ENCODE results near the gene CSMD2. TPM values are rescaled to one million over a fixed set of nuclear protein-coding genes. Genes with fewer than 3 reads are reported as not detected.

The CSMD2 gene
- total RNA-seq, 1 donor from 2014 or later, result 2.1 TPM

DNA sequence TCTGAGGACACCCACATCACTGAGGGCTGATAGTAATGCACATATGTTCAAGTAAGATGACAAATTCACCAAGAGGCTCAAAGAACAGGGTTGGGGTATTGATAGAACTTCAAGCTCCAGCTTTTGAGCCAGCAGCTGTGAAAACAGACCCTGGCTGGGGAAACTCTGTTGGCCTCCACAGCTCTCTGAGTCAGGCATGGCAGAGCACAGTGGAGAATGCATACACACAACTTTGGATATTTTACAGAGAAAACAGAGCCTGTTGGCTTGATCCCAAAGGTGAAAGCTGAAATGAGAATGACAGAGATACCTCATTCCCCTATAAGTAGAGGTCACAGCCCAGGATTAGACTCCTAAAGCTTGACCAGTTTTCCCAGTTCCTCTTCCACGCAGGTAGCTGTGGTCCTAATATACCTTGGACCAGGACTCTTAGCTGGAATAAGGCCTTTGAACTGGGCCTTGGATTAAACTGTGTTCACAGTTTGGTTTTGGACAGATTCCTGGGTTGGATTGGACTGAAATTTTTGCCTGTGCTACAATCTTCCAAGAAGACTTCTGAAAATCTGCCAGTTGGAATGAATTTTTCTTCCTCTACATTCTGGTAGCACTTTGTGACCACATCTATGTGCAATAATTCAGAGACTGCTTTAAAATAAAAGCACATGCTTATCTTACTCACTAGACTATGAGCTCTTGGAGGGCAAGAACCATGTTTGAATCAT is 402.8 kb downstream of the CSMD2 start:
- peaks cover 2% of the 10 kb centered on the region for H3K27me3 Mint-ChIP-seq (ENCODE audit: unreplicated experiment)
- H3K4me3 Mint-ChIP-seq (ENCODE audit: unreplicated experiment), result no peak overlapping the region
- H3K4me1 Mint-ChIP-seq (ENCODE audit: unreplicated experiment), result no peaks in the 10 kb centered on the region
- H3K9me3 Mint-ChIP-seq (ENCODE audit: unreplicated experiment), result no peaks in the 10 kb centered on the region
- no peak for TF ChIP-seq CTCF (IDR thresholded peaks at IDR 0.05; ENCODE audit: unreplicated experiment)
- no peak overlapping the region for H3K27ac Mint-ChIP-seq (ENCODE audit: unreplicated experiment)
- no peaks in the 10 kb centered on the region for H3K36me3 Mint-ChIP-seq (ENCODE audit: low read depth, unreplicated experiment)
- no peak for DNase-seq (ENCODE audit: low spot score)

- H3K4me3 Mint-ChIP-seq (ENCODE audit: unreplicated experiment), result no peak overlapping the region
- TF ChIP-seq CTCF (IDR thresholded peaks at IDR 0.05; ENCODE audit: unreplicated experiment), result no peak
- H3K36me3 Mint-ChIP-seq (ENCODE audit: low read depth, unreplicated experiment), result no peaks in the 10 kb centered on the region
- H3K27me3 Mint-ChIP-seq (ENCODE audit: unreplicated experiment), result no peaks in the 10 kb centered on the region
- H3K27ac Mint-ChIP-seq (ENCODE audit: unreplicated experiment), result no peak overlapping the region
- DNase-seq (ENCODE audit: low spot score), result no peak
- no peaks in the 10 kb centered on the region for H3K9me3 Mint-ChIP-seq (ENCODE audit: unreplicated experiment)
- no peaks in the 10 kb centered on the region for H3K4me1 Mint-ChIP-seq (ENCODE audit: unreplicated experiment)
Observed at GRCh38 chr1:33758698-33759097, 406.3 kb downstream of the CSMD2 start.

GRCh38 chr1:33753087-33753856 is 411.8 kb downstream of the CSMD2 start:
- Mint-ChIP-seq H3K27me3 (ENCODE audit: unreplicated experiment) (no peaks in the 10 kb centered on the region), H3K4me3 (ENCODE audit: unreplicated experiment) (no peak overlapping the region), H3K27ac (ENCODE audit: unreplicated experiment) (no peak overlapping the region), H3K9me3 (ENCODE audit: unreplicated experiment) (no peaks in the 10 kb centered on the region), H3K36me3 (ENCODE audit: low read depth, unreplicated experiment) (no peaks in the 10 kb centered on the region), H3K4me1 (ENCODE audit: unreplicated experiment) (no peaks in the 10 kb centered on the region)
- DNase-seq (ENCODE audit: low spot score), result no peak
- TF ChIP-seq CTCF (IDR thresholded peaks at IDR 0.05; ENCODE audit: unreplicated experiment), result no peak

- Mint-ChIP-seq H3K27me3 (ENCODE audit: unreplicated experiment) (peaks cover 2% of the 10 kb centered on the region), H3K4me1 (ENCODE audit: unreplicated experiment) (peaks cover 9% of the 10 kb centered on the region), H3K27ac (ENCODE audit: unreplicated experiment) (no peak overlapping the region), H3K36me3 (ENCODE audit: low read depth, unreplicated experiment) (no peaks in the 10 kb centered on the region), H3K9me3 (ENCODE audit: unreplicated experiment) (no peaks in the 10 kb centered on the region), H3K4me3 (ENCODE audit: unreplicated experiment) (no peak overlapping the region)
- no peak for DNase-seq (ENCODE audit: low spot score)
- TF ChIP-seq CTCF (IDR thresholded peaks at IDR 0.05; ENCODE audit: unreplicated experiment), result no peak
Observed at GRCh38 chr1:33745942-33746341, 419.1 kb downstream of the CSMD2 start.

All from endothelial cell (in vitro differentiated cells).